K562 (cell line): Measurements from ENCODE around the gene PDE4A. TPM values are rescaled to one million over a fixed set of nuclear protein-coding genes. Genes with fewer than 3 reads are reported as not detected.

Source experiments
- CREM ChIP-seq: IDR thresholded peaks from 2 replicates; pipeline ENCODE4 v1.6.1; 2014; ENCODE audit warnings: antibody characterized with exemption, low read depth
- CTCF ChIP-seq, 3 experiments: IDR thresholded peaks in 2 of 3; conservative IDR thresholded peaks in 1 of 3; 2 replicates each; pipeline ENCODE4 v1.5.1; 2011 to 2012; ENCODE audit warnings: low read length in 3 of 3, mild to moderate bottlenecking in 3 of 3, control low read depth in 2 of 3, improper control_type of control experiment in 1 of 3, inconsistent platforms in 1 of 3, low read depth in 1 of 3, mixed read lengths in 1 of 3, moderate library complexity in 1 of 3; ENCODE audit not compliant: insufficient read depth in 2 of 3
- CTCFL ChIP-seq: IDR thresholded peaks from 2 replicates; pipeline ENCODE4 v1.6.1; 2011; ENCODE audit warnings: borderline replicate concordance, low read depth, mild to moderate bottlenecking, moderate library complexity, low read length; ENCODE audit not compliant: insufficient read depth, poor library complexity, severe bottlenecking
- FOXA3 ChIP-seq, 2 experiments: fragments of 450-650 bp in 1 of 2; sonication (generic) in 1 of 2; formaldehyde crosslinking; IDR thresholded peaks in 1 of 2; conservative IDR thresholded peaks in 1 of 2; 2 replicates each; pipeline versions ENCODE4 v1.4.0 to v1.8.0; 2020 to 2022; ENCODE audit warnings: mild to moderate bottlenecking in 2 of 2, missing genetic modification reagents in 1 of 2
- HEY1 ChIP-seq: fragments of 250-450 bp; sonication (Bioruptor Pico); IDR thresholded peaks from 2 replicates; pipeline ENCODE4 v1.5.0; 2020; ENCODE audit warnings: mild to moderate bottlenecking, moderate library complexity, borderline replicate concordance
- KHSRP ChIP-seq: fragments of 450-650 bp; IDR thresholded peaks from 2 replicates; pipeline ENCODE4 v1.6.1; 2017
- MAFK ChIP-seq: IDR thresholded peaks from 2 replicates; pipeline ENCODE4 v1.6.1; 2011; ENCODE audit warnings: low read length, improper control_type of control experiment
- MEF2A ChIP-seq: IDR thresholded peaks from 2 replicates; pipeline ENCODE4 v1.6.1; 2011; ENCODE audit warnings: low read depth, mild to moderate bottlenecking, low read length, moderate library complexity; ENCODE audit not compliant: control insufficient read depth
- MLLT1 ChIP-seq, 2 experiments: fragments of 450-650 bp; IDR thresholded peaks; 2 replicates each; pipeline ENCODE4 v1.6.1; 2016
- MTA3 ChIP-seq: fragments of 450-650 bp; formaldehyde crosslinking; IDR thresholded peaks from 2 replicates; pipeline ENCODE4 v1.6.1; 2017; ENCODE audit warnings: mild to moderate bottlenecking, borderline replicate concordance
- NONO ChIP-seq, 2 experiments: fragments of 200-400 bp in 1 of 2; fragments of 450-650 bp in 1 of 2; formaldehyde crosslinking in 1 of 2; IDR thresholded peaks; 2 replicates each; pipeline ENCODE4 v1.6.1; 2017; ENCODE audit warnings: low read depth in 2 of 2, mild to moderate bottlenecking in 2 of 2, moderate library complexity in 2 of 2, low read length in 1 of 2
- PHTF2 ChIP-seq: fragments of 250-450 bp; sonication (Bioruptor Pico); IDR thresholded peaks from 2 replicates; pipeline ENCODE4 v1.5.0; 2021; ENCODE audit warnings: mild to moderate bottlenecking
- POLR2A ChIP-seq: fragments of 450-650 bp; conservative IDR thresholded peaks from 2 replicates; pipeline ENCODE4 v1.6.1; 2016
- RNF219 ChIP-seq: fragments of 250-450 bp; sonication (Bioruptor Pico); IDR thresholded peaks from 2 replicates; pipeline ENCODE4 v1.5.0; 2022; ENCODE audit warnings: mild to moderate bottlenecking
- SMAD1 ChIP-seq: fragments of 150-350 bp; IDR thresholded peaks from 2 replicates; pipeline ENCODE4 v1.6.1; 2014; ENCODE audit warnings: low read length, low read depth; ENCODE audit not compliant: partially characterized antibody
- UBTF ChIP-seq, 2 experiments: IDR thresholded peaks; 2 replicates each; pipeline ENCODE4 v1.6.1; 2012; ENCODE audit warnings: improper control_type of control experiment in 2 of 2, low read depth in 2 of 2, low read length in 2 of 2, borderline replicate concordance in 1 of 2
- ZNF695 ChIP-seq: fragments of 450-650 bp; formaldehyde crosslinking; IDR thresholded peaks from 2 replicates; pipeline ENCODE4 v1.4.0; 2020; ENCODE audit warnings: mild to moderate bottlenecking, moderate library complexity
- polyA plus RNA-seq, 8 experiments: library from polyadenylated mRNA; depleted of rRNA in 4 of 8; stranded (reverse) in 5 of 8; unstranded in 3 of 8; fragments of >200 nt; fragmentation: Nextera tagmentation in 2 of 8; fragmentation: Illumina TruSeq in 1 of 8; extraction: Ambion mirVana in 2 of 8; extraction: Trizol in 1 of 8; gene quantifications; 2 replicates each; pipeline versions ENCODE4 v1.2.1 to v1.2.3, GENCODE V29; 2011 to 2014; ENCODE audit warnings: inconsistent platforms in 1 of 8, missing spikeins in 1 of 8
- total RNA-seq, 7 experiments: library from RNA; depleted of rRNA in 6 of 7; stranded (reverse); fragments of >200 nt in 6 of 7; fragmentation: Illumina TruSeq in 2 of 7; extraction: Trizol in 2 of 7; gene quantifications; 2 replicates each; pipeline versions ENCODE4 v1.2.1 to v1.2.3, GENCODE V29; 2011 to 2021; ENCODE audit warnings: low replicate concordance in 1 of 7

The PDE4A gene
- total and polyA plus RNA-seq, 9 of the 15 experiments (the other 6 are each of a cell fraction or from before 2014, with no cell fraction given) = 0.66 to 26.9 (median 4.6) TPM

GRCh38 chr19:10424011-10424637 is 3.8 kb downstream of the PDE4A start (continued):
- TF ChIP-seq CTCFL = peak; percentile 69
- 0 out of 4 replicates have a peak, but pooled peaks of 1 of the 2 experiments have one; percentile 44 for TF ChIP-seq UBTF (IDR thresholded peaks at IDR 0.05; ENCODE audit: borderline replicate concordance in 1 of 2, low read depth in 2 of 2, low read length in 2 of 2)
- TF ChIP-seq FOXA3 (CRISPR knock-in tag; conservative IDR thresholded peaks at IDR 0.05 in 1 of 2, IDR thresholded peaks at IDR 0.05 in 1 of 2) = no peak
- peak; percentile 79; the same call in 1 of the 2 replicates for TF ChIP-seq MTA3
- no peak for TF ChIP-seq RNF219 (CRISPR knock-in tag)
- peak; percentile 88 to 96 (median 93) for TF ChIP-seq CTCF (IDR thresholded peaks at IDR 0.05 in 2 of 3, conservative IDR thresholded peaks at IDR 0.05 in 1 of 3; ENCODE audit: insufficient read depth in 2 of 3, low read depth in 1 of 3, low read length in 3 of 3)
- no peak for TF ChIP-seq HEY1
- no peak for TF ChIP-seq ZNF695
- TF ChIP-seq MEF2A = no peak
- TF ChIP-seq PHTF2 (CRISPR knock-in tag) = no peak
- no peak for TF ChIP-seq NONO (IDR thresholded peaks at IDR 0.05; ENCODE audit: low read depth in 2 of 2, low read length in 1 of 2)
- TF ChIP-seq MAFK = peak; percentile 53; the same call in 1 of the 2 replicates
- TF ChIP-seq SMAD1 = peak; percentile 45
- TF ChIP-seq MLLT1 (IDR thresholded peaks at IDR 0.05) = peak in 1 of 2 experiments; percentile 89; a peak in 2 of 4 replicates
- no peak for TF ChIP-seq POLR2A
- peak; percentile 59 for TF ChIP-seq CREM
- no peak for TF ChIP-seq KHSRP
